ENCODE results near the gene NEK3. TPM values are rescaled to one million over a fixed set of nuclear protein-coding genes. Genes with fewer than 3 reads are reported as not detected.
A peak's percentile ranks its signal among the peaks of the same experiment; 100 is the strongest.

The NEK3 gene
- total RNA-seq, 1 donor from 2014 or later: 23.6 TPM

- Mint-ChIP-seq H3K4me1 (ENCODE audit: unreplicated experiment) (peaks cover 9% of the 10 kb centered on the region), H3K27me3 (ENCODE audit: unreplicated experiment) (peaks cover 10% of the 10 kb centered on the region), H3K4me3 (ENCODE audit: unreplicated experiment) (peak within 1 kb of the TSS; percentile 76), H3K9me3 (ENCODE audit: unreplicated experiment) (no peaks in the 10 kb centered on the region), H3K27ac (ENCODE audit: unreplicated experiment) (peak within 1 kb of the TSS; percentile 43), H3K36me3 (ENCODE audit: unreplicated experiment) (peaks cover 30% of the 10 kb centered on the region)
- DNase-seq (ENCODE audit: extremely low spot score, unreplicated experiment): peak; percentile 89
- peak; percentile 86 for TF ChIP-seq CTCF (IDR thresholded peaks at IDR 0.05)
These were observed 30.4 kb downstream of the NEK3 start, which contains the start of gene NEK5 for GRCh38 chr13:52128714-52129700. NEK5 (minus strand) TSS chr13:52129073; CDS start chr13:52127482, 1,591 bp downstream.

GRCh38 chr13:52127783-52128702 is 31.4 kb downstream of the NEK3 start:
- TF ChIP-seq CTCF (IDR thresholded peaks at IDR 0.05): peak; percentile 87
- Mint-ChIP-seq H3K4me3 (ENCODE audit: unreplicated experiment) (peak overlapping the region; percentile 76), H3K36me3 (ENCODE audit: unreplicated experiment) (peaks cover 24% of the 10 kb centered on the region), H3K4me1 (ENCODE audit: unreplicated experiment) (peaks cover 9% of the 10 kb centered on the region), H3K27ac (ENCODE audit: unreplicated experiment) (peak overlapping the region; percentile 43), H3K9me3 (ENCODE audit: unreplicated experiment) (no peaks in the 10 kb centered on the region), H3K27me3 (ENCODE audit: unreplicated experiment) (peaks cover 18% of the 10 kb centered on the region)
- DNase-seq (ENCODE audit: extremely low spot score, unreplicated experiment): no peak

GRCh38 chr13:52127378-52127777 is 32.0 kb downstream of the NEK3 start:
- Mint-ChIP-seq H3K27me3 (ENCODE audit: unreplicated experiment) (peaks cover 22% of the 10 kb centered on the region), H3K36me3 (ENCODE audit: unreplicated experiment) (peaks cover 20% of the 10 kb centered on the region), H3K9me3 (ENCODE audit: unreplicated experiment) (no peaks in the 10 kb centered on the region), H3K27ac (ENCODE audit: unreplicated experiment) (no peak overlapping the region), H3K4me3 (ENCODE audit: unreplicated experiment) (no peak overlapping the region), H3K4me1 (ENCODE audit: unreplicated experiment) (peaks cover 9% of the 10 kb centered on the region)
- no peak for DNase-seq (ENCODE audit: extremely low spot score, unreplicated experiment)
- TF ChIP-seq CTCF (IDR thresholded peaks at IDR 0.05): no peak

- Mint-ChIP-seq H3K27ac (ENCODE audit: unreplicated experiment) (no peak overlapping the region), H3K36me3 (ENCODE audit: unreplicated experiment) (peaks cover 2% of the 10 kb centered on the region), H3K9me3 (ENCODE audit: unreplicated experiment) (no peaks in the 10 kb centered on the region), H3K27me3 (ENCODE audit: unreplicated experiment) (peaks cover 32% of the 10 kb centered on the region), H3K4me1 (ENCODE audit: unreplicated experiment) (peaks cover 9% of the 10 kb centered on the region), H3K4me3 (ENCODE audit: unreplicated experiment) (no peak overlapping the region)
- no peak for TF ChIP-seq CTCF (IDR thresholded peaks at IDR 0.05)
- no peak for DNase-seq (ENCODE audit: extremely low spot score, unreplicated experiment)
These were observed 33.9 kb downstream of the NEK3 start for GRCh38 chr13:52125547-52125946.
